Measurements from ENCODE around the gene SLC41A1.
"Not testable (repeated sequence)": the region's sequence is repeated elsewhere in the genome, so short reads cannot be mapped to it uniquely, and the experiment has no call there.

GRCh38 chr1:205857501-205857900, 44.5 kb upstream of the SLC41A1 start:
- not testable (repeated sequence) for TF ChIP-seq POLR2AphosphoS5, EP300 (IDR thresholded peaks at IDR 0.05)
